ENCODE measurements around the gene MYH15.

GRCh38 chr3:108554913-108555571 is 44.6 kb upstream of the MYH15 start:
- TF ChIP-seq, protein P1, sequence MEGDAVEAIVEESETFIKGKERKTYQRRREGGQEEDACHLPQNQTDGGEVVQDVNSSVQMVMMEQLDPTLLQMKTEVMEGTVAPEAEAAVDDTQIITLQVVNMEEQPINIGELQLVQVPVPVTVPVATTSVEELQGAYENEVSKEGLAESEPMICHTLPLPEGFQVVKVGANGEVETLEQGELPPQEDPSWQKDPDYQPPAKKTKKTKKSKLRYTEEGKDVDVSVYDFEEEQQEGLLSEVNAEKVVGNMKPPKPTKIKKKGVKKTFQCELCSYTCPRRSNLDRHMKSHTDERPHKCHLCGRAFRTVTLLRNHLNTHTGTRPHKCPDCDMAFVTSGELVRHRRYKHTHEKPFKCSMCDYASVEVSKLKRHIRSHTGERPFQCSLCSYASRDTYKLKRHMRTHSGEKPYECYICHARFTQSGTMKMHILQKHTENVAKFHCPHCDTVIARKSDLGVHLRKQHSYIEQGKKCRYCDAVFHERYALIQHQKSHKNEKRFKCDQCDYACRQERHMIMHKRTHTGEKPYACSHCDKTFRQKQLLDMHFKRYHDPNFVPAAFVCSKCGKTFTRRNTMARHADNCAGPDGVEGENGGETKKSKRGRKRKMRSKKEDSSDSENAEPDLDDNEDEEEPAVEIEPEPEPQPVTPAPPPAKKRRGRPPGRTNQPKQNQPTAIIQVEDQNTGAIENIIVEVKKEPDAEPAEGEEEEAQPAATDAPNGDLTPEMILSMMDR (IDR thresholded peaks at IDR 0.05; ENCODE audit: poor library complexity, severe bottlenecking), result no peak
- no peak for TF ChIP-seq EP300 (conservative IDR thresholded peaks at IDR 0.05; ENCODE audit: poor library complexity, severe bottlenecking)
- no peak for TF ChIP-seq POLR2AphosphoS5 (IDR thresholded peaks at IDR 0.05)
- TF ChIP-seq MXI1 (conservative IDR thresholded peaks at IDR 0.05; ENCODE audit: poor library complexity, severe bottlenecking), result no peak
- no peak for TF ChIP-seq REST (IDR thresholded peaks at IDR 0.05; ENCODE audit: borderline replicate concordance)
- no peak for TF ChIP-seq EZH2 (IDR thresholded peaks at IDR 0.05; ENCODE audit: borderline replicate concordance, insufficient read depth, low read length, poor library complexity, severe bottlenecking)
- TF ChIP-seq TAF1 (IDR thresholded peaks at IDR 0.05; ENCODE audit: low read depth), result no peak
